Caco-2 (cell line): ENCODE data around the gene AOC3. TPM values are rescaled to one million over a fixed set of nuclear protein-coding genes. Genes with fewer than 3 reads are reported as not detected.
"Not testable (repeated sequence)": the region's sequence is repeated elsewhere in the genome, so short reads cannot be mapped to it uniquely, and the experiment has no call there.

Experiments used
- BruUV-seq: library from RNA; stranded (reverse); fragments of 400-500 nt; replicated peaks from 2 replicates; lab custom pipeline; 2021; lab: Mats Ljungman, UMichigan
- CTCF ChIA-PET: fragments of 300-600 bp; sonication (Branson Sonifier 250); formaldehyde crosslinking; loops from one replicate; lab custom pipeline; 2022; ENCODE audit warnings: antibody characterized with exemption; lab: Charles Lee
- POLR2A ChIA-PET: fragments of 300-600 bp; sonication (Branson Sonifier 250); formaldehyde crosslinking; loops from one replicate; lab custom pipeline; 2022; ENCODE audit warnings: antibody characterized with exemption; lab: Charles Lee
- DNase-seq, 2 experiments: peaks; one replicate each; pipeline versions ENCODE4 v3.0.0 to v3.0.0-alpha.2; 2020 to 2022
- H3K27me3 ChIP-seq: replicated peaks from 2 replicates; pipeline ENCODE4 v1.6.0; 2011; ENCODE audit warnings: low read length; ENCODE audit not compliant: control insufficient read depth, insufficient read depth
- H3K36me3 ChIP-seq: 2 replicates; pipeline ENCODE4 v1.5.1; 2011; ENCODE audit warnings: low read length; ENCODE audit not compliant: control insufficient read depth, insufficient read depth
- H3K4me1 ChIP-seq: fragments of 250-450 bp; sonication (Bioruptor Pico); 2 replicates; pipeline ENCODE4 v1.5.1; 2020; ENCODE audit warnings: mild to moderate bottlenecking
- H3K4me3 ChIP-seq: 2 replicates; pipeline ENCODE4 v1.5.1; 2011; ENCODE audit warnings: low read depth, mild to moderate bottlenecking, control low read depth, low read length
- H3K9me3 ChIP-seq: fragments of 250-450 bp; sonication (Bioruptor Pico); 2 replicates; pipeline ENCODE4 v1.5.1; 2020; ENCODE audit warnings: mild to moderate bottlenecking, moderate library complexity
- H3K27ac Mint-ChIP-seq: one replicate; pipeline ENCODE4 v1.8.0; 2022; ENCODE audit warnings: mixed read lengths; ENCODE audit not compliant: unreplicated experiment
- H3K27me3 Mint-ChIP-seq: one replicate; pipeline ENCODE4 v1.8.0; 2022; ENCODE audit warnings: mixed read lengths; ENCODE audit not compliant: insufficient read depth, unreplicated experiment
- H3K36me3 Mint-ChIP-seq: one replicate; pipeline ENCODE4 v1.8.0; 2022; ENCODE audit warnings: mild to moderate bottlenecking, mixed read lengths; ENCODE audit not compliant: insufficient read depth, unreplicated experiment
- H3K4me1 Mint-ChIP-seq: one replicate; pipeline ENCODE4 v1.8.0; 2022; ENCODE audit warnings: low read depth, mixed read lengths; ENCODE audit not compliant: unreplicated experiment
- H3K4me3 Mint-ChIP-seq: one replicate; pipeline ENCODE4 v1.8.0; 2022; ENCODE audit warnings: mild to moderate bottlenecking, moderate library complexity, mixed read lengths; ENCODE audit not compliant: unreplicated experiment
- H3K9me3 Mint-ChIP-seq: one replicate; pipeline ENCODE4 v1.8.0; 2022; ENCODE audit warnings: mixed read lengths; ENCODE audit not compliant: unreplicated experiment
- CTCF ChIP-seq, 2 experiments: fragments of 200-600 bp in 1 of 2; IDR thresholded peaks; 1 replicate in 1 of 2; 2 replicates in 1 of 2; pipeline versions ENCODE4 v1.5.1 to v1.8.0; 2011 to 2022; ENCODE audit warnings: antibody characterized with exemption in 1 of 2, control low read depth in 1 of 2, inconsistent platforms in 1 of 2, low read depth in 1 of 2, low read length in 1 of 2, mild to moderate bottlenecking in 1 of 2, moderate library complexity in 1 of 2; ENCODE audit not compliant: insufficient read depth in 1 of 2, severe bottlenecking in 1 of 2, unreplicated experiment in 1 of 2
- intact Hi-C: fragments of 100-400 bp; cut with micrococcal nuclease; formaldehyde crosslinking; loops from one replicate; pipeline ENCODE4 v1.10.0; 2022; ENCODE audit not compliant: unreplicated experiment
- total RNA-seq: library from RNA; stranded (reverse); gene quantifications from 2 replicates; pipeline ENCODE4 v1.2.3, GENCODE V29; 2022

The AOC3 gene
- total RNA-seq, 1 experiment from 2014 or later, result 0.93 TPM

- no peaks in the 10 kb centered on the region for H3K9me3 Mint-ChIP-seq
- no TSS peak for BruUV-seq
- intact Hi-C loops, result no loop called here
- H3K36me3 ChIP-seq, result no peaks in the 10 kb centered on the region
- CTCF ChIA-PET, result no interaction called here
- no peaks in the 10 kb centered on the region for H3K4me1 ChIP-seq
- H3K27ac Mint-ChIP-seq, result no peak overlapping the region
- no peak for DNase-seq
- POLR2A ChIA-PET, result no interaction called here
- peaks cover 9% of the 10 kb centered on the region for H3K4me1 Mint-ChIP-seq
- no peaks in the 10 kb centered on the region for H3K27me3 Mint-ChIP-seq
- H3K9me3 ChIP-seq, result no peaks in the 10 kb centered on the region
- no peak overlapping the region for H3K4me3 Mint-ChIP-seq
- H3K36me3 Mint-ChIP-seq, result no peaks in the 10 kb centered on the region
- no peak for TF ChIP-seq CTCF (IDR thresholded peaks at IDR 0.05; ENCODE audit: insufficient read depth in 1 of 2, low read depth in 1 of 2, low read length in 1 of 2, severe bottlenecking in 1 of 2, unreplicated experiment in 1 of 2)
- H3K4me3 ChIP-seq, result no peak overlapping the region
- H3K27me3 ChIP-seq, result no peaks in the 10 kb centered on the region
Observed at GRCh38 chr17:42879596-42879985, 28.6 kb downstream of the AOC3 start.

DNA sequence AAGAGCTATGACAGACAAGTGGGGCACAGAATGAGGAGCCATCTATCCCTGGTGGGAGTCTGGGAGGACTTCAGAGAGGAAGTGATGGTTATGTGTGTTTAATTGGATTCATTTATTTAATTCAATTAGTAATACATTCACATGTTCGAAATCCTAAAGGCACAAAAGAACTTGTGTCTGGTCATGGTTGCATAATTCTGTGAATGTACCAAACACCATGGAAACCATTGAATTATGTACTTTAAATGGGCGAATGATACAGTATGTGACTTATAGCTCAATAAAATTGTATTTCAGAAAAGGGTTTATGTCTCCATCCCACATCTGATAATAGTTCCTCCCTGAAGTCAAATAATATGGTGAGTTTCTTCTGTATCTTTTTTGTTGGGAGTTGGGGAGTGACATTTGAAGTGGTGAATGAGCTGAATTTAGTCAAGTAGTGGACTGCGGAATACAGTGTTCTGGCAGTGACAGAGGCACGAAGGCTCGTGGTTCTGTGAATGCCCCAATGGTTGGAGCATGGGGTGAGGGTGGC lies 29.8 kb downstream of the AOC3 start:
- intact Hi-C loops, result no loop called here
- H3K4me3 ChIP-seq, result no peak overlapping the region
- H3K4me1 ChIP-seq, result no peaks in the 10 kb centered on the region
- POLR2A ChIA-PET, result no interaction called here
- no peaks in the 10 kb centered on the region for H3K36me3 ChIP-seq
- Mint-ChIP-seq H3K27ac (no peak overlapping the region), H3K4me3 (no peak overlapping the region), H3K36me3 (no peaks in the 10 kb centered on the region), H3K9me3 (no peaks in the 10 kb centered on the region), H3K27me3 (no peaks in the 10 kb centered on the region), H3K4me1 (peaks cover 9% of the 10 kb centered on the region)
- no peak for TF ChIP-seq CTCF (IDR thresholded peaks at IDR 0.05; ENCODE audit: insufficient read depth in 1 of 2, low read depth in 1 of 2, low read length in 1 of 2, severe bottlenecking in 1 of 2, unreplicated experiment in 1 of 2)
- no peaks in the 10 kb centered on the region for H3K9me3 ChIP-seq
- no peak for DNase-seq
- CTCF ChIA-PET, result interaction anchor here (0.7 kb wide), 1 partner anchor 271 kb away, joined by 3 read pairs; no protein-coding TSS in a partner anchor
- H3K27me3 ChIP-seq, result no peaks in the 10 kb centered on the region
- BruUV-seq, result no TSS peak

DNA sequence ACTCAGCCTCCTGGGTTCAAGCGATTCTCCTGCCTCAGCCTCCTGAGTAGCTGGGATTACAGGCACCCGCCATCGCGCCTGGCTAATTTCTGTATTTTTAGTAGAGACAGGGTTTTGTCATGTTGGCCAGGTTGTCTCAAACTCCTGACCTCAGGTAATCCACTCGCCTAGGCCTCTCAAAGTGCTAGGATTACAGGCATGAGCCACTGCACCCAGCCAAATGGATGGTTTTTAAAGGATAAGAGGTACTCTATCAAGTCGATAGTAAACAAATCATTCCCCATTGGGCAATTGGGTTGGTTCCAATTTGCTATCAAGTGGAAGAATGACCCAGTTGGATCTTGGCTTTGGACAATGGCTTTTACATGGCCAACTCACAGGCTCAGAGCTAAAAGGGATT lies 30.7 kb downstream of the AOC3 start:
- DNase-seq, intact Hi-C loops, POLR2A ChIA-PET, BruUV-seq, H3K27me3 Mint-ChIP-seq, CTCF ChIA-PET, H3K36me3 ChIP-seq, H3K27ac Mint-ChIP-seq, H3K27me3 ChIP-seq, H3K4me3 ChIP-seq, H3K4me3 Mint-ChIP-seq, H3K36me3 Mint-ChIP-seq, H3K4me1 ChIP-seq, H3K9me3 ChIP-seq, H3K9me3 Mint-ChIP-seq: not testable (repeated sequence)
- peaks cover 16% of the 10 kb centered on the region for H3K4me1 Mint-ChIP-seq
